A549 (cell line): Measurements from ENCODE around the gene ARMH4. TPM values are rescaled to one million over a fixed set of nuclear protein-coding genes. Genes with fewer than 3 reads are reported as not detected.

ENCODE experiments used
- ATAC-seq, 2 experiments: fragments of 200-7000 bp in 1 of 2; fragments of >200 bp in 1 of 2; cut with Nextera tagmentation in 1 of 2; cut with Tn5 transposase in 1 of 2; 3 replicates each; pipeline versions ENCODE4 v1.8.0 to v1.9.1; 2018 to 2020; ENCODE audit warnings: mild to moderate bottlenecking in 1 of 2, moderate library complexity in 1 of 2
- CTCF ChIA-PET: fragments of 300-600 bp; sonication (Branson Sonifier 250); formaldehyde crosslinking; extraction: SDS; loops from one replicate; lab custom pipeline; 2021; ENCODE audit warnings: antibody characterized with exemption, inconsistent platforms; lab: Yijun Ruan, JAX
- POLR2A ChIA-PET: fragments of 350-600 bp; formaldehyde crosslinking; extraction: SDS; loops from one replicate; lab custom pipeline; 2021; ENCODE audit warnings: antibody characterized with exemption, inconsistent platforms; lab: Yijun Ruan, JAX
- DNase-seq, 2 experiments: peaks; one replicate each; pipeline versions ENCODE4 v3.0.0 to v3.0.0-alpha.2; 2011 to 2016; ENCODE audit warnings: low read depth in 1 of 2, low spot score in 1 of 2
- FAIRE-seq: peaks from 2 replicates; lab custom pipeline; 2011; peaks lifted over from hg19 to GRCh38; lab: Jason Lieb, UNC
- H3K27ac ChIP-seq, 2 experiments: fragments of >200 bp; sonication (Bioruptor Twin); formaldehyde crosslinking; 3 replicates each; pipeline ENCODE4 v1.5.1; 2016 to 2017
- H3K4me1 ChIP-seq: fragments of >200 bp; sonication (Bioruptor Twin); formaldehyde crosslinking; 3 replicates; pipeline ENCODE4 v1.6.1; 2016
- H3K4me2 ChIP-seq: fragments of >200 bp; sonication (Bioruptor Twin); formaldehyde crosslinking; 3 replicates; pipeline ENCODE4 v1.6.1; 2016
- H3K4me3 ChIP-seq: fragments of >200 bp; sonication (Bioruptor Twin); formaldehyde crosslinking; 3 replicates; pipeline ENCODE4 v1.5.1; 2016
- H3K9me3 ChIP-seq: fragments of >200 bp; sonication (Bioruptor Twin); formaldehyde crosslinking; 3 replicates; pipeline ENCODE4 v1.6.1; 2016
- CBX2 ChIP-seq: fragments of 200-600 bp; sonication (generic); IDR thresholded peaks from 2 replicates; pipeline ENCODE4 v1.6.1; 2016; ENCODE audit warnings: low read depth, mild to moderate bottlenecking, borderline replicate concordance
- CHD2 ChIP-seq: fragments of 150-350 bp; IDR thresholded peaks from 2 replicates; pipeline ENCODE4 v1.6.1; 2014; ENCODE audit warnings: low read length; ENCODE audit not compliant: partially characterized antibody
- CHD4 ChIP-seq: fragments of 200-600 bp; sonication (generic); IDR thresholded peaks from 2 replicates; pipeline ENCODE4 v1.6.1; 2016; ENCODE audit warnings: antibody characterized with exemption, mild to moderate bottlenecking, borderline replicate concordance
- EHF ChIP-seq: fragments of 250-450 bp; sonication (Bioruptor Pico); IDR thresholded peaks from 2 replicates; pipeline ENCODE4 v1.5.0; 2020; ENCODE audit warnings: mild to moderate bottlenecking
- EHMT2 ChIP-seq: fragments of 200-600 bp; sonication (generic); IDR thresholded peaks from 2 replicates; pipeline ENCODE4 v1.6.1; 2016; ENCODE audit warnings: antibody characterized with exemption, low read depth, mild to moderate bottlenecking, moderate library complexity
- EP300 ChIP-seq, 2 experiments: fragments of >200 bp; sonication (Bioruptor Twin); formaldehyde crosslinking; IDR thresholded peaks; 2 replicates in 1 of 2; 3 replicates in 1 of 2; pipeline ENCODE4 v1.6.1; 2016 to 2017
- HDAC2 ChIP-seq: fragments of 200-600 bp; sonication (generic); IDR thresholded peaks from 2 replicates; pipeline ENCODE4 v1.6.1; 2016
- HOXA7 ChIP-seq: fragments of 250-450 bp; sonication (Bioruptor Pico); IDR thresholded peaks from 2 replicates; pipeline ENCODE4 v1.5.0; 2020; ENCODE audit warnings: mild to moderate bottlenecking, moderate library complexity
- JUN ChIP-seq, 2 experiments: fragments of >200 bp; sonication (Bioruptor Twin); formaldehyde crosslinking; IDR thresholded peaks; 2 replicates in 1 of 2; 3 replicates in 1 of 2; pipeline ENCODE4 v1.6.1; 2016 to 2017
- JUNB ChIP-seq: fragments of >200 bp; sonication (Bioruptor Twin); formaldehyde crosslinking; IDR thresholded peaks from 2 replicates; pipeline ENCODE4 v1.6.1; 2016
- KDM1A ChIP-seq: fragments of 200-600 bp; sonication (generic); IDR thresholded peaks from 2 replicates; pipeline ENCODE4 v1.6.1; 2016; ENCODE audit warnings: low read depth, mild to moderate bottlenecking
- KDM5A ChIP-seq: fragments of 200-600 bp; sonication (generic); IDR thresholded peaks from 2 replicates; pipeline ENCODE4 v1.6.1; 2016; ENCODE audit warnings: antibody characterized with exemption, mild to moderate bottlenecking
- MAFK ChIP-seq: fragments of 450-650 bp; IDR thresholded peaks from 2 replicates; pipeline ENCODE4 v1.6.1; 2014; ENCODE audit not compliant: partially characterized antibody
- MAX ChIP-seq: IDR thresholded peaks from 2 replicates; pipeline ENCODE4 v1.6.1; 2012
- MYC ChIP-seq: IDR thresholded peaks from 2 replicates; pipeline ENCODE4 v1.6.1; 2012; ENCODE audit warnings: mild to moderate bottlenecking, inconsistent platforms, low read length, improper control_type of control experiment, borderline replicate concordance
- PBX3 ChIP-seq: IDR thresholded peaks from 2 replicates; pipeline ENCODE4 v1.6.1; 2012
- RAD21 ChIP-seq, 2 experiments: fragments of >200 bp in 1 of 2; sonication (Bioruptor Twin) in 1 of 2; formaldehyde crosslinking in 1 of 2; IDR thresholded peaks in 1 of 2; conservative IDR thresholded peaks in 1 of 2; 2 replicates in 1 of 2; 3 replicates in 1 of 2; pipeline ENCODE4 v1.6.1; 2012 to 2018; ENCODE audit warnings: inconsistent platforms in 1 of 2
- REST ChIP-seq: fragments of 200-600 bp; sonication (generic); IDR thresholded peaks from 2 replicates; pipeline ENCODE4 v1.6.1; 2016; ENCODE audit warnings: antibody characterized with exemption, mild to moderate bottlenecking, moderate library complexity
- SMC3 ChIP-seq: fragments of >200 bp; sonication (Bioruptor Twin); formaldehyde crosslinking; IDR thresholded peaks from 3 replicates; pipeline ENCODE4 v1.6.1; 2018; ENCODE audit warnings: inconsistent platforms
- SREBF2 ChIP-seq: fragments of 450-650 bp; IDR thresholded peaks from 2 replicates; pipeline ENCODE4 v1.6.1; 2014; ENCODE audit warnings: mild to moderate bottlenecking, moderate library complexity
- ZC3H11A ChIP-seq: fragments of 450-650 bp; IDR thresholded peaks from 2 replicates; pipeline ENCODE4 v1.6.1; 2014; ENCODE audit warnings: antibody characterized with exemption, mild to moderate bottlenecking
- ZNF302 ChIP-seq: fragments of 250-450 bp; sonication (Bioruptor Pico); IDR thresholded peaks from 2 replicates; pipeline ENCODE4 v1.9.0; 2021; ENCODE audit warnings: inconsistent platforms, mild to moderate bottlenecking, moderate library complexity
- ZSCAN20 ChIP-seq: fragments of 250-450 bp; sonication (Bioruptor Pico); IDR thresholded peaks from 2 replicates; pipeline ENCODE4 v1.8.0; 2022; ENCODE audit warnings: mild to moderate bottlenecking, moderate library complexity
- WGBS: methylation state at CpG from one replicate; pipeline ENCODE4 v1.1.6; 2017; ENCODE audit errors: missing lambda C conversion rate; 5-methylcytosine and 5-hydroxymethylcytosine counted together
- polyA plus RNA-seq, 4 experiments: library from polyadenylated mRNA; depleted of rRNA in 3 of 4; stranded (reverse); fragments of >200 nt; fragmentation: RNase III in 1 of 4; extraction: RNeasy Plus Mini Kit Qiagen cat#74134 plus additional on column Dnase treatment in 1 of 4; gene quantifications; 2 replicates in 3 of 4; 3 replicates in 1 of 4; pipeline ENCODE4 v1.2.3, GENCODE V29; 2011 to 2017
- TF ChIP-seq, protein P1 (sequence below): fragments of 250-450 bp; sonication (Bioruptor Pico); IDR thresholded peaks from 2 replicates; pipeline ENCODE4 v1.5.0; 2021; ENCODE audit warnings: mild to moderate bottlenecking, moderate library complexity, borderline replicate concordance

The ARMH4 gene
- polyA plus RNA-seq, 2 of the 4 experiments (the other 2 are of a cell fraction) = 0.56 to 0.77 TPM

DNA sequence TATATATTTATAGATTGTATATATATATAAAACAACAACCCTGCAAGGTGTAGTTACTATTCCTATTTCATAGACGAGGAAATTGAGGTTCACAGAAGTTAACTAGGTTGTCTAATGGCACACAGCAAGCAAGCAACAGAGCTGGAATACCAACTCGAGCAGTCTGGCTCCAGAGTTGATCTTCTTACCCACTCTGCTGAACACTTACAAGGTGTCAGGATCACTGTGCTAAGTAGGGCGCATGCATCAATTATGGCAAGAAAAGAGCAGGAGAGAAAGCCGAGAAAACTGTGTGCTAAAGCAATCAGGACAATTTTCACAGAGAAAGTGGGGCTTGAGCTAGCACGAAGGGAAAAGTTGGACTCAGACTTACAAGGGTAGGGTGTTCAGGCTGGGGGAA is 15.9 kb upstream of the ARMH4 start:
- Histone ChIP-seq H3K27ac (no peak overlapping the region), H3K9me3 (no peaks in the 10 kb centered on the region), H3K4me2 (no peak overlapping the region), H3K4me1 (peaks cover 6% of the 10 kb centered on the region; the same call in 2 of the 3 replicates), H3K4me3 (no peak overlapping the region)
- ChIA-PET POLR2A (no interaction called here), CTCF (interaction anchor here (1.2 to 6.7 kb wide), 5 partner anchors 14 to 60 kb away, joined by 3 to 79 read pairs (median 6); no protein-coding TSS in a partner anchor)
- TF ChIP-seq, protein P1, sequence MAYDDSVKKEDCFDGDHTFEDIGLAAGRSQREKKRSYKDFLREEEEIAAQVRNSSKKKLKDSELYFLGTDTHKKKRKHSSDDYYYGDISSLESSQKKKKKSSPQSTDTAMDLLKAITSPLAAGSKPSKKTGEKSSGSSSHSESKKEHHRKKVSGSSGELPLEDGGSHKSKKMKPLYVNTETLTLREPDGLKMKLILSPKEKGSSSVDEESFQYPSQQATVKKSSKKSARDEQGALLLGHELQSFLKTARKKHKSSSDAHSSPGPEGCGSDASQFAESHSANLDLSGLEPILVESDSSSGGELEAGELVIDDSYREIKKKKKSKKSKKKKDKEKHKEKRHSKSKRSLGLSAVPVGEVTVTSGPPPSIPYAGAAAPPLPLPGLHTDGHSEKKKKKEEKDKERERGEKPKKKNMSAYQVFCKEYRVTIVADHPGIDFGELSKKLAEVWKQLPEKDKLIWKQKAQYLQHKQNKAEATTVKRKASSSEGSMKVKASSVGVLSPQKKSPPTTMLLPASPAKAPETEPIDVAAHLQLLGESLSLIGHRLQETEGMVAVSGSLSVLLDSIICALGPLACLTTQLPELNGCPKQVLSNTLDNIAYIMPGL = no peak
- no peak for TF ChIP-seq REST
- no peak for TF ChIP-seq EHMT2
- no peak for TF ChIP-seq RAD21 (conservative IDR thresholded peaks at IDR 0.05 in 1 of 2, IDR thresholded peaks at IDR 0.05 in 1 of 2)
- TF ChIP-seq SREBF2 = no peak
- no peak for TF ChIP-seq SMC3
- TF ChIP-seq ZNF302 = no peak
- no peak for TF ChIP-seq EP300 (IDR thresholded peaks at IDR 0.05)
- TF ChIP-seq MAX = no peak
- no peak for TF ChIP-seq KDM1A
- TF ChIP-seq ZSCAN20 = no peak
- TF ChIP-seq MYC = no peak
- no peak for TF ChIP-seq HDAC2
- no peak for TF ChIP-seq CHD2
- TF ChIP-seq HOXA7 (CRISPR knock-in tag) = no peak
- TF ChIP-seq PBX3 = no peak
- no peak for TF ChIP-seq JUNB
- no peak for TF ChIP-seq MAFK
- no peak for TF ChIP-seq KDM5A
- no peak for TF ChIP-seq JUN (IDR thresholded peaks at IDR 0.05)
- no peak for DNase-seq
- FAIRE-seq = no peak
- WGBS = 64% methylated on average over 5 of the region's 5 CpGs
- ATAC-seq = no peak

DNA sequence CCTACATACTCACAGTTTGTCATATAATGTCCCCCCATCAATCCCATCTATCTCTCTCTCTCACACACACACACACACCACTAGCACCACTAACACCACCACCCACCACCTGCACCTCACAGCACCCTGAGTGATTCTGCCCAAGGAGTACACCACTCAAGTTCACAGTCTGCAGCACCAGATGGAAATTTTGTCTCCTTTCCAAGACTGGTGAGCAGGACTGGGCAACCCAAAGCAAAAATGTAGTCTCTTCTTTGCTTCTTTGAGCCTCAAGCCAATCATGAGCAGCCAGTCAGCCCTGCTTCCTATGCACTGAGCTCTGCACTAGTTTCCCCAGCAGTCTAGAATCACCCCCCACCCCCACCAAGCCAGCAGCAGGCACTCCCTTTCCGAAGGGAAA is 15.0 kb upstream of the ARMH4 start:
- CTCF ChIA-PET = interaction anchor here (0.6 to 6.7 kb wide), 12 partner anchors 10 to 94 kb away, joined by 3 to 79 read pairs (median 4); partner anchors contain the start of gene ACTR10
- FAIRE-seq (no peak), ATAC-seq (no peak)
- H3K27ac ChIP-seq = no peak overlapping the region
- H3K9me3 ChIP-seq = no peaks in the 10 kb centered on the region
- no peak for TF ChIP-seq EHF
- no peak for TF ChIP-seq ZC3H11A
- no peak for TF ChIP-seq CBX2
- TF ChIP-seq SMC3 = no peak
- TF ChIP-seq CHD4 = no peak
- TF ChIP-seq, all 56 proteins: peak for 0
- peaks cover 6% of the 10 kb centered on the region; the same call in 2 of the 3 replicates for H3K4me1 ChIP-seq
- POLR2A ChIA-PET = no interaction called here
- H3K4me2 ChIP-seq = no peak overlapping the region
- WGBS = 0% methylated on average over 1 of the region's 1 CpG
- no peak overlapping the region for H3K4me3 ChIP-seq
- no peak for DNase-seq
